Femur (tissue), 1 donor: ENCODE results near the gene PTCH2.
A peak's percentile ranks its signal among the peaks of the same experiment; 100 is the strongest.
"Not testable (repeated sequence)": the region's sequence is repeated elsewhere in the genome, so short reads cannot be mapped to it uniquely, and the experiment has no call there.

Experiments
- DNase-seq: peaks from one replicate; pipeline ENCODE4 v3.0.0-alpha.2; 2017

The PTCH2 gene

DNA sequence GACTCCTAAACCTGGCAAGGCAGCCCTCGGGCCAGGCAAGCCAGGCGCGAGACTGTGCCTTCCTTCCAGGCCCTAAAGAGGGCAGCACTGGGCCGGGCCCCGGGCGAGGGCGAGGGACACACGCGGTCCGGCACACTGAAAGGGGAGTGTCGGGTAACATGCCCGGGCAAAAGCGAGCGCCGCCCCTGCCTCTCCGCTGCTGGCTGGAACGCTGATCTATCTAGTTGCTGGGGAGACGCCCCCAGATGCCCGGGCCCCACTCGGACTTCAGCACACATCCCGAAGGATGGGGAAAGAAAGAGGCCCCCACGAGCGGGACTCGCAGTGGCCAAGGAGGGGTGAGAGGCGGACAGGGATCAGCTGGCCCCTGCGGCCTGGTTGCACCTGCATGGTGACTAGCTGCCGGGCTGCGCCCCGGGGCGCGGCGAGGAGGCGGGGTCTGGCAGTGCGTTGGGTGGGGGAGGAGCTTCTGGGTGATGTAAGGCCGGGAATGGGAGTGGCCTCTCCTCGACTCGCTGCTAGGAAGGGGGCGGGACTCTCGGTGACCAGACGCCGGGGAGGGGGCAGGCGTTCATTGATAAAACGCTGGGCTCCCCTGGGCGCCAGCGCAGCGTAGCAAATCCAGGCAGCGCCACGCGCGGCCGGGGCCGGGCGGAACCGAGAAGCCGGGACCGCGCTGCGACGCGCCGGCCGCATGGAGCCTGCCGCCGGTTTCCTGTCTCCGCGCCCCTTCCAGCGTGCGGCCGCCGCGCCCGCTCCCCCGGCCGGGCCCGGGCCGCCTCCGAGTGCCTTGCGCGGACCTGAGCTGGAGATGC lies 43.1 kb downstream of the PTCH2 start, which contains the start of gene PLK3:
TSS of gene PLK3 (plus strand) at position 608 of the 815 bp plus-strand sequence. CDS start at position 695, 87 bp downstream.
- DNase-seq: peak; percentile 99

GRCh38 chr1:44798481-44799365 lies 44.3 kb downstream of the PTCH2 start:
- DNase-seq: no peak

DNA sequence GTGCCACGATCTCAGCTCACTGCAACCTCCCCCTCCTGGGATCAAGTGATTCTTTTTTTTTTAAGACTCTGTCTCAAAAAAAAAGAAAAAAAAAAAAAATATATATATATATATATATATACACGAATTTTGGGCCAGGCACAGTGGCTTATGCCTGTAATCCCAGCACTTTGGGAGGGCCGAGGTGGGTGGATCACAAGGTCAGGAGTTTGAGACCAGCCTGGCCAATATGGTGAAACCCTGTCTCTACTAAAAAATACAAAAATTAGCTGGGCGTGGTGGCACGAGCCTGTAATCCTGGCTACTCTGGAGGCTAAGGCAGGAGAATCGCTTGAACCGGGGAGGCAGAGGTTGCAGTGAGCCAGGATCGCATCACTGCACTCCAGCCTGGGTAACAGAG lies 45.2 kb downstream of the PTCH2 start:
- not testable (repeated sequence) for DNase-seq

GRCh38 chr1:44792736-44793502 lies 50.1 kb downstream of the PTCH2 start:
- DNase-seq: no peak

GRCh38 chr1:44790968-44791801 lies 51.9 kb downstream of the PTCH2 start:
- DNase-seq: no peak

DNA sequence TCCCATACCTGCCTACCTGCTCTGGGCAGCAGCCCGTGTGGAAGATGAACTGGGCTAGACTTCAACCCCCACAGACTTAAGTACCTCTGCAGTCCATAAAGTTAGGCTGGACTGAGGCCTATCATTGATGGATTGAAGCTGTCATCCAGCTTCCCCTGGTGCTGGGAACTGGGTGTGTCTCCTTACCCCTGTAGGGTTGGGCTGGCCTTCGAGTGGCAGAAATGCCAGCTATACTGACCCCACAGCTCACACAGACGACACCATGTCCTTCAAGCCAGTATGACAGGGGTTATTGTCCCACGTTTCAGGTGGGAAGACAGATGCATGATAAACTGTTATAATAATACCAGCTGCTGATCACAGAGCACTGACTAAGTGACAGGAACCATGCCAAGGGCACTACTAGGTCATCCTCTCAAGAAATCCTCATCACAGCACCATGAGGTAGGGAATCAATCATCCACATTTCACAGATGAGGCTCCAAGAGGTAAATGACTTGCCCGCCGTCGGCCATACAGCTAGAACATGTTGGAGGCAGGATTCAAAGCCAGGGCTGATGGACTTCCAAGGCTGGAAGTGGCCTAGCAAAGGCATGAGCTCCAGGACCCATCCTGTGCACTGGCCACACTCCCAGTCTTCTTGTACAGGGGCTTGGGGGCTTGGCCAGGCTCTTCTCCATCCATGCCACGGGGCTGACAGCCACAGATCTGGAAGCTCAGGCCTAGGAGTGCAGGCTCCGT lies 54.8 kb downstream of the PTCH2 start, which contains the start of gene BEST4:
TSS of gene BEST4 (minus strand) at position 51 of the 741 bp plus-strand sequence. CDS start 465 bp downstream, outside the sequence.
- DNase-seq: no peak

DNA sequence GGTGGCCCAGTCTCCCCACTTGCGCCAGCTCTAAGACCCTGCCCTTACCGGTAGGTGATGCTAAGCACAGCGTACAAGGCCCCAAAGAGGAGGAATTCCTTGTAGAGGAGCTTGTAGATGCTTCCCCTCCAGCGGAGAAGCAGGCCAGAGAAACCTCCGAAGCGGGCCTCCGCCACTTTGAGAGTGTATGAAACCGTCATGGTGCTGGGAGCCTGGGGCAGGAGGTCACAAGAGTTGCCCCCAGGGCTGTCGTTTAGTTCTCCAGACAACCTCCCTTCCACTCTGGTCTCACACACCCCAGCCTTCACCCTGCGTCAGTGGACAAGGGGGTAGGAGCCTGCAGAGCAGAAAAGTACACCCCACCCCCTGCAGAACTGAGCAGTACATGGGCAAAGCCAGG lies 55.5 kb downstream of the PTCH2 start:
- no peak for DNase-seq

DNA sequence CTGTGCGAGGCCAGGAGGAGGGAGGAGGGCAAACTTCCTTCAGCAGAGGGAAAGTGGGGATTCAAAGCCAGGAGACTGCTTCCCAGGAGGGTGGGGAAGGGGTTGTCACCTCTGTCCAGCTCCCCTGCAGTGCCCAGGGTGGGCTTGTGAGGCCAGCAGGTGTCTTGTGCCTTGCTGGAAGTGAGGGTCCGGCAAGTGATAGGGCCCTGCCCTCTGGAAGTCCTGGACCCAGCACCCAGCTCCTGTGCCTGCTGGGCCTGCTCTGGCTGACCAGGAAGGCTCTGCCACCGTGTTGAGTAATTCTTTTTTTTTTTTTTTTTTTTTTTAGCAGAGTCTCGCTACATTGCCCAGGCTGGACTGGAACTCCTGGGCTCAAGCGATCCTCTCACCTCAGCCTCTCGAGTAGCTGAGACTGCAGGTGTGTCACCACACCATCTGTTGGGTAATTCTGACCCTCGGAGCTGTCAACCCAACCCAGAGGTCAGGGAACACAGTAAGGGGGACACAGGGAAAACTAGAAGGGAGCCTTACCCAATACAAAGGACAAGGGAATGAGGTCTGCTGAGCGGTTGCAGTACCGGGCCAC lies 56.1 kb downstream of the PTCH2 start:
- no peak for DNase-seq

GRCh38 chr1:44786138-44786840 lies 56.8 kb downstream of the PTCH2 start:
- peak; percentile 78 for DNase-seq

- DNase-seq: no peak
Measured at GRCh38 chr1:44785501-44786137, 57.4 kb downstream of the PTCH2 start.

DNA sequence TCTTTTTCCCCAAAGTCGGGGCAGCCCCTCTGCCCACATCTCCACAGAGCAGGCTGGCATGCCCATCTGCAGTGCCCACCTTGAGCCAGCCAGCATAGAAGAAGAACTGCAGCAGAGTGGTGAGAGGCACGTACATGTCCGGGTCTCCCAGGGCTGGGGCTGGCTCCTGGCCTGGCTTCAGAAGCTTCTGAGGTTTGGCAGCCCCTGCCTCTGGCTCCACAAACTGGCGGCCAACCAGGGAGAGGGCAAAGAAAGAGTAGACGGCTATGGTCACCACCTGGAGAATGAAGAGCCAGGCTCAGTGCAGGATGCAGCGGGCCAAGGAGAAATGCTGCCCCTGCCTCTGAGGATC lies 58.0 kb downstream of the PTCH2 start:
- DNase-seq: no peak

- DNase-seq: no peak
Measured at GRCh38 chr1:44784094-44785028, 58.7 kb downstream of the PTCH2 start.

DNA sequence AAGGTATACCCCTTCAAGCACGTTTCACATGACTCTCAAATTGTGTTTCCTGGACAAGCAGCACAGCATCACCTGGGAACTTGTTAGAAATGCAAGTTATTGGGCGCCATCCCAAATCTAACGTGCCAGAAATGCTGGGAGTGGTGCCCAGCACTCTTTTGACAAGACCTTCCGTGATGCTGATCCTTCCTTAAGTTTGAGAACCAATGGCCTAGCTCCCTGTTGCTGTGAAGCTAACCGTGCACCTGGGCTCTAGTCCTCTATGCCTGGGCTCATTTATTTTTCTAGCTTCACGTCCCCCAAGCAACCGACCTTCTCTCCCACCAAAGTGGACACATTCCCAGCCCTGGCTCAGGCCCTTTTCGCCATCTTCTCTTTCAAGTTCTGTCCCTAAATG lies 59.4 kb downstream of the PTCH2 start:
- no peak for DNase-seq

DNA sequence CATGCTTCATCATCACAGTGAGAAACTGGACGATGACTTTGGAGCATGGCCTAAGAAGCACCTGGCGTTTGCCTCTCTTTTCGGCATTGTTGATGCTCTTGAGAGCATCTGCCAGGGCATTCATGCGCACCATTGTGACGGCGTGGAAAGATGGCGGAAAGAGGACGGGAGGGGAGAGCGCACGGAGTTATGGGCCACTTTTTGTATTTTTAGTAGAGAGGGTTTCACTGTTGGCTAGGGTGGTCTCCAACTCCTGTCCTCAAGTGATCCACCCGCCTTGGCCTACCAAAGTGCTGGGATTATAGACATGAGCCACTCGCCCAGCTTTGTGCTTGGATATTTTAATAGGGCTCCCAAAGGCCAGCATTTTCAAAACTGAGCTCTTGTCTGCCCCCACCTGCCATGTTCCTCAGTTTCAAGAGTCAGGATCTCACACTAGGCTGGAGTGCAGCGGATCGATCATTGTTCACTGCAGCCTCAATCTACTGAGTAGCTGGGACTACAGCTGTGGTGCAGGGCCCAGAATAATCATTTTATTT lies 62.4 kb downstream of the PTCH2 start:
- no peak for DNase-seq

- DNase-seq: no peak
Measured at GRCh38 chr1:44778705-44779576, 64.1 kb downstream of the PTCH2 start.

DNA sequence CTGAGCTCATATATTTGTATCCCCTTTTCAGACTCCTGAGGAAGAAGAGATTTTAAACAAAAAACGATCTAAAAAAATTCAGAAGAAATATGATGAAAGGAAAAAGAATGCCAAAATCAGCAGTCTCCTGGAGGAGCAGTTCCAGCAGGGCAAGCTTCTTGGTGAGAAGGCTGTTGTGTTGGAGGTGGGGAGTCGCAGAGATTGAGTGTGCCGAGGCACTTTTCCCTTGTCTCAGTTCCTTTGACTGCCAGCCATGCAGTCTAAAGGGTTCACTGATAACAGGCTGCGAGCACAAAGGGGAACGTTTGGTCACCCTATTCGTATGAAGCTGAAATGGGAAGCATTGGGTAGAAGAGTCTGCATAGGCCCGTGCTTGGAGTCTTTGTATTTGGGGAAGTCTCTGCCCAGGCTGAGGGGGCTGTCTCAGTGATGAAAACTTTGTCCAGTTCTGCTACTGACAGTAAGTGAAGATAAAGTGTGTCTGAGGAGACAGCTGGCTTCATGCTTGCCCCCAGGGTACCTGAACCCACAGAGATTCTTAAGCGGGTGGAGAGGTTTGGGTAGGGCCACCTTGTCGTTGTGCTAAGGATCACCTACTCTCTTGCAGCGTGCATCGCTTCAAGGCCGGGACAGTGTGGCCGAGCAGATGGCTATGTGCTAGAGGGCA lies 65.0 kb downstream of the PTCH2 start:
- DNase-seq: no peak

GRCh38 chr1:44777547-44777946 lies 65.5 kb downstream of the PTCH2 start:
- no peak for DNase-seq
